GM20000 (cell line): ENCODE measurements around the gene TMEM151B.
"Not testable (repeated sequence)": the region's sequence is repeated elsewhere in the genome, so short reads cannot be mapped to it uniquely, and the experiment has no call there.

Experiments
- DNase-seq: peaks from one replicate; pipeline ENCODE4 v3.0.0; 2012; ENCODE audit warnings: low spot score
- CTCF ChIP-seq: IDR thresholded peaks from 2 replicates; pipeline ENCODE4 v1.5.1; 2012; ENCODE audit warnings: mild to moderate bottlenecking, control low read depth; ENCODE audit errors: extremely low read depth, missing control alignments

Gene TMEM151B

GRCh38 chr6:44315516-44315915 is 45.3 kb downstream of the TMEM151B start:
- no peak for DNase-seq
- no peak for TF ChIP-seq CTCF

GRCh38 chr6:44315951-44316350 is 45.7 kb downstream of the TMEM151B start:
- TF ChIP-seq CTCF: no peak
- no peak for DNase-seq

GRCh38 chr6:44316481-44316880 is 46.2 kb downstream of the TMEM151B start:
- TF ChIP-seq CTCF: no peak
- DNase-seq: no peak

- not testable (repeated sequence) for DNase-seq
Observed at GRCh38 chr6:44317136-44317631, 46.9 kb downstream of the TMEM151B start.

GRCh38 chr6:44321210-44321609 is 51.0 kb downstream of the TMEM151B start:
- DNase-seq: no peak
- no peak for TF ChIP-seq CTCF

- no peak for DNase-seq
Observed at GRCh38 chr6:44327096-44327495, 56.8 kb downstream of the TMEM151B start.

GRCh38 chr6:44327760-44328159 is 57.5 kb downstream of the TMEM151B start:
- no peak for TF ChIP-seq CTCF

More at GRCh38 chr6:44327096-44327495, 56.8 kb downstream of the TMEM151B start:
- no peak for TF ChIP-seq CTCF

GRCh38 chr6:44328203-44328602 is 58.0 kb downstream of the TMEM151B start:
- not testable (repeated sequence) for DNase-seq

More at GRCh38 chr6:44327760-44328159, 57.5 kb downstream of the TMEM151B start:
- no peak for DNase-seq
